Smooth muscle cell (in vitro differentiated cells): Measurements from ENCODE around the gene PRKCD. TPM values are rescaled to one million over a fixed set of nuclear protein-coding genes. Genes with fewer than 3 reads are reported as not detected.

Experiments used
- DNase-seq: peaks from one replicate; lab custom pipeline; 2025; ENCODE audit not compliant: unreplicated experiment; lab: John Stamatoyannopoulos, UW
- H2AFZ ChIP-seq: fragments of 200-600 bp; sonication (generic); 2 replicates; pipeline ENCODE4 v1.6.0; 2016; ENCODE audit warnings: antibody characterized with exemption, low read depth, mild to moderate bottlenecking
- H3F3A ChIP-seq: fragments of 200-600 bp; sonication (generic); 2 replicates; pipeline ENCODE4 v1.6.0; 2017; ENCODE audit warnings: antibody characterized with exemption, low read depth
- H3K27ac ChIP-seq: fragments of 200-600 bp; sonication (generic); 2 replicates; pipeline ENCODE4 v1.5.1; 2016; ENCODE audit warnings: low read depth, mild to moderate bottlenecking
- H3K27me3 ChIP-seq: fragments of 200-600 bp; sonication (generic); 2 replicates; pipeline ENCODE4 v1.6.1; 2016; ENCODE audit warnings: low read depth, mild to moderate bottlenecking
- H3K36me3 ChIP-seq: fragments of 200-600 bp; sonication (generic); 2 replicates; pipeline ENCODE4 v1.5.1; 2016; ENCODE audit warnings: low read depth
- H3K4me1 ChIP-seq: fragments of 200-600 bp; sonication (generic); 2 replicates; pipeline ENCODE4 v1.5.1; 2016; ENCODE audit warnings: low read depth
- H3K4me2 ChIP-seq: fragments of 200-600 bp; sonication (generic); 2 replicates; pipeline ENCODE4 v1.6.0; 2016; ENCODE audit warnings: mild to moderate bottlenecking
- H3K4me3 ChIP-seq: fragments of 200-600 bp; sonication (generic); 2 replicates; pipeline ENCODE4 v1.5.1; 2016; ENCODE audit warnings: mild to moderate bottlenecking
- H3K79me2 ChIP-seq: fragments of 200-600 bp; sonication (generic); 2 replicates; pipeline ENCODE4 v1.6.0; 2016; ENCODE audit warnings: low read depth, mild to moderate bottlenecking
- H3K9ac ChIP-seq: fragments of 200-600 bp; sonication (generic); 2 replicates; pipeline ENCODE4 v1.6.0; 2016; ENCODE audit warnings: low read depth
- H3K9me3 ChIP-seq: fragments of 200-600 bp; sonication (generic); replicated peaks from 2 replicates; pipeline ENCODE4 v1.5.1; 2016; ENCODE audit warnings: low read depth
- H4K20me1 ChIP-seq: fragments of 200-600 bp; sonication (generic); 2 replicates; pipeline ENCODE4 v1.6.0; 2016; ENCODE audit warnings: low read depth
- CTCF ChIP-seq: fragments of 200-600 bp; sonication (generic); IDR thresholded peaks from 2 replicates; pipeline ENCODE4 v1.5.1; 2017; ENCODE audit warnings: borderline replicate concordance, mild to moderate bottlenecking, antibody characterized with exemption; ENCODE audit not compliant: insufficient read depth, poor library complexity, severe bottlenecking
- WGBS: methylation state at CpG from one replicate; pipeline ENCODE4 v1.1.7; 2016; ENCODE audit warnings: low lambda C conversion rate; 5-methylcytosine and 5-hydroxymethylcytosine counted together
- polyA plus RNA-seq: library from polyadenylated mRNA; unstranded; fragments of >200 nt; fragmentation: Nextera tagmentation; extraction: Ambion mirVana; gene quantifications from 2 replicates; pipeline ENCODE4 v1.2.1, GENCODE V29; 2016
- total RNA-seq: library from RNA; depleted of rRNA; stranded (reverse); fragments of >200 nt; gene quantifications from 2 replicates; pipeline ENCODE4 v1.2.3, GENCODE V29; 2014

PRKCD gene
- total and polyA plus RNA-seq, 2 experiments from 2014 or later: 6.1 to 22.5 TPM

- Histone ChIP-seq H3K9me3 (no peaks in the 10 kb centered on the region), H3K27me3 (no peaks in the 10 kb centered on the region), H2AFZ (no peak overlapping the region), H3F3A (no peaks in the 10 kb centered on the region), H3K4me3 (no peak overlapping the region), H3K79me2 (no peaks in the 10 kb centered on the region), H3K36me3 (no peaks in the 10 kb centered on the region), H3K27ac (no peak overlapping the region), H4K20me1 (peaks cover 79% of the 10 kb centered on the region), H3K9ac (no peak overlapping the region), H3K4me2 (no peak overlapping the region), H3K4me1 (no peaks in the 10 kb centered on the region)
- no peak for TF ChIP-seq CTCF
- DNase-seq: no peak
- 83% methylated on average over 9 of the region's 9 CpGs for WGBS
These were observed 13.6 kb downstream of the PRKCD start for GRCh38 chr3:53174346-53175250.

GRCh38 chr3:53175613-53176540 lies 14.9 kb downstream of the PRKCD start:
- no peaks in the 10 kb centered on the region for H3F3A ChIP-seq
- no peak overlapping the region for H3K27ac ChIP-seq
- H3K9ac ChIP-seq: no peak overlapping the region
- H2AFZ ChIP-seq: no peak overlapping the region
- H3K9me3 ChIP-seq: no peaks in the 10 kb centered on the region
- H3K4me2 ChIP-seq: no peak overlapping the region
- H3K79me2 ChIP-seq: no peaks in the 10 kb centered on the region
- H3K36me3 ChIP-seq: no peaks in the 10 kb centered on the region
- no peak for TF ChIP-seq CTCF
- H3K27me3 ChIP-seq: no peaks in the 10 kb centered on the region
- H3K4me1 ChIP-seq: no peaks in the 10 kb centered on the region
- H3K4me3 ChIP-seq: no peak overlapping the region
- peaks cover 67% of the 10 kb centered on the region for H4K20me1 ChIP-seq
- 91% methylated on average over 9 of the region's 9 CpGs for WGBS
- no peak for DNase-seq

GRCh38 chr3:53178246-53178645 lies 17.2 kb downstream of the PRKCD start:
- H3K4me1 ChIP-seq: no peaks in the 10 kb centered on the region
- no peaks in the 10 kb centered on the region for H3F3A ChIP-seq
- no peaks in the 10 kb centered on the region for H3K79me2 ChIP-seq

More at GRCh38 chr3:53178246-53178645, 17.2 kb downstream of the PRKCD start:
- Histone ChIP-seq H3K27ac (no peak overlapping the region), H3K27me3 (no peaks in the 10 kb centered on the region), H3K36me3 (no peaks in the 10 kb centered on the region), H2AFZ (no peak overlapping the region), H3K4me2 (no peak overlapping the region), H3K9ac (no peak overlapping the region), H4K20me1 (peaks cover 44% of the 10 kb centered on the region), H3K4me3 (no peak overlapping the region), H3K9me3 (no peaks in the 10 kb centered on the region)
- 92% methylated on average over 15 of the region's 15 CpGs for WGBS
- no peak for DNase-seq
- TF ChIP-seq CTCF: no peak
